LNCAP (cell line): ENCODE measurements around the gene SLC4A1AP.

Experiments
- TF ChIP-seq, protein P1 (sequence below): fragments of 450-650 bp; IDR thresholded peaks from 2 replicates; pipeline ENCODE4 v1.5.1; 2017; ENCODE audit warnings: mild to moderate bottlenecking

SLC4A1AP gene

DNA sequence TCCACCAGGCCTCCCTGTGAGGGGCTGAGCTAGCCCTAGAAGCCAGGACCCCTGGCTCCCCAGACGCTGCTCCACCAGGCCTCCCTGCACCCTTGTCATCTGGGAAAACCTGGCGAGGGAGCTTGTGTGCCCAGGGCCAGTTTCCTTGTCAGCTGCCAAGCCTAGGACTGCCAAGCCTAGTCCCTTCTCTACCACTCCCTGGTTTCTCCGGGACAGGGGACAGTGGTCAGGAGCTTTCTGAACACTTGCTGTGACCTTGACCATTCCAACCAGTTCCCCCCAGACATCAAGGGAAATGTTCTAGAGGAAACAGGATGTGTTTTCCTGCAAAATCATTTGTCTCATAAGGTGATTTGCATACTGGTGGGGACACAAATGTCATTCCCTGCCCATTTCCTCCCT, 66.6 kb downstream of the SLC4A1AP start:
- TF ChIP-seq, protein P1, sequence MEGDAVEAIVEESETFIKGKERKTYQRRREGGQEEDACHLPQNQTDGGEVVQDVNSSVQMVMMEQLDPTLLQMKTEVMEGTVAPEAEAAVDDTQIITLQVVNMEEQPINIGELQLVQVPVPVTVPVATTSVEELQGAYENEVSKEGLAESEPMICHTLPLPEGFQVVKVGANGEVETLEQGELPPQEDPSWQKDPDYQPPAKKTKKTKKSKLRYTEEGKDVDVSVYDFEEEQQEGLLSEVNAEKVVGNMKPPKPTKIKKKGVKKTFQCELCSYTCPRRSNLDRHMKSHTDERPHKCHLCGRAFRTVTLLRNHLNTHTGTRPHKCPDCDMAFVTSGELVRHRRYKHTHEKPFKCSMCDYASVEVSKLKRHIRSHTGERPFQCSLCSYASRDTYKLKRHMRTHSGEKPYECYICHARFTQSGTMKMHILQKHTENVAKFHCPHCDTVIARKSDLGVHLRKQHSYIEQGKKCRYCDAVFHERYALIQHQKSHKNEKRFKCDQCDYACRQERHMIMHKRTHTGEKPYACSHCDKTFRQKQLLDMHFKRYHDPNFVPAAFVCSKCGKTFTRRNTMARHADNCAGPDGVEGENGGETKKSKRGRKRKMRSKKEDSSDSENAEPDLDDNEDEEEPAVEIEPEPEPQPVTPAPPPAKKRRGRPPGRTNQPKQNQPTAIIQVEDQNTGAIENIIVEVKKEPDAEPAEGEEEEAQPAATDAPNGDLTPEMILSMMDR = no peak

DNA sequence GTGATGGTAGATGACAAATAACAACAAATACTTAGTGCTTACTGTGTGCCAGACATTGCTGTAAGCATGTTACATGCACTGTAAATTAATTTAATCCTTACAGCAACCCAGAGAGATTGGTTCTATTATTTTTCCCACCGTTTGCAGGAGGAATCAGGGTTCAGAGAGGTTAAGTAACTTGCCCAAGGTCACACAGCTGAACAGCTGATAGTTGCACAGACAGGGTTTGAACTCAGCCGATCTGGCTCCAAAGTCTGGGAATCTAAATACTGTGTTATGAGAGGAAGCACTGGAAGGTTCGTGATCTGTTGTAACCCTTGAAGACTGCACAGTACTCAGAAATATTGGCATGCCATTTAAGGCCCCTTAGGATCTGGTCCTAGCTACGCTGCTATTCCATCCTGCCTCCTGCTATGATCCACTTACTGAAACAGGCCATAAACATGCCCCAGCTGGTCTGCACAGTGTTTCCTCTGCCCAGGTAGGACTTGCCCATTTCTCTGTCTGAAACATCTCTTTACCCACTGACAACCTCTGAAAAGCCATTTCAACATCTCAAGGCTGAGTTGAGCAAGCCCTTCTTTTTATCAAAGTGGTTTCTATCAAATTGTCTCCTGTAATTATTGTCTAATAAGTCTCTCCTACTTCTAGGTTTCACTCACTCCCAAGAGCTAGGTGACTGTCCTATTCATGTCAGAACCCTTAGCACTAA, 67.4 kb downstream of the SLC4A1AP start:
- TF ChIP-seq, protein P1 = no peak

DNA sequence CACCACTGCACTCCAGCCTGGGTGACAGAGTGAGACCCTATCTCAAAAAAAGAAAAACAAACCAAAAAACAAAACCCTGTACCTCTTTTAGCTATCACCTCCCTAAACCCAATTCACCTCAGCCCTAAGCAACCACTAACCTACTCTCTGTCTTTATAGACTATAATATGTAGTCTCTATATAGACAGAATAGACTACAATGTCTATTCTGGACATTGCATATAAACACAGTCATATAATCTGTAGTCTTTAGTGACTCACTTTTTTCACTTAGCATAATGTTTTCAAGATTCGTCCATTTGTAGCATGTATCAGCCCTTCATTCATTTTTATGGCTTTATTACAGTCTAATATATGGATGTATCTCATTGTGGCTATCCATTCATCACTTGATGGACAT, 70.6 kb downstream of the SLC4A1AP start:
- TF ChIP-seq, protein P1 = no peak

DNA sequence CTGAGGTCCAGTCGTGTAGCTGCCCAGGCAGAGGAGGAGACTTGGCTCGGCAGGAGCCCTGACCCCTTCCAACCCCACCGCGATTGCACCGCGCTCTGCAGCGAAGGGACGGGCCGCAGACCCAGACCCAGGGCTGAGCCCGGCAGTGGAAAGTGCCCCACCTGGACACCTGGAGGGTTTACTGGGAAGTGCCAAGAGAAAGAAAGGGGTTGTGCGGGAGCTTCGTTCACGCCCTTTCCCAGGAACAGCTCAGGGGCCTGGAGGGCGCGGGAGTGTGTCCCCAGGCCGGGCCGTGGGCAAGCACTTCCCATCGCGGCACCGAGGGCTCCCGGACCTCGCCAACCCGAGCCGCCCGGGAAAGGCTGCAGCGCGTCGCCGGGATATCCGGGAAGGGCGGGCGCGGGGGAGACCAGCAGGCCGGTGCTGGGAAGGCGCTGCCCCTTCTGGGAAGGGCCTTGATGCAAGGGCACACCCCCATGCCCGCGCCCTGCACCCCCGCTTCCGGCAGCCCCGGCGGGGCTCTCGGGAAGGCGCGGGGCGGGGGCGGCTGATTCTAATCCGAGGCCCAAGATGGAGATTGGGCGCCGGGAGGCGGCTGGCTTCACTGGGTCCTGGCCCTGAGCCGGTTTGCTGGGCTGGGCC, 71.7 kb downstream of the SLC4A1AP start:
- TF ChIP-seq, protein P1 = no peak

DNA sequence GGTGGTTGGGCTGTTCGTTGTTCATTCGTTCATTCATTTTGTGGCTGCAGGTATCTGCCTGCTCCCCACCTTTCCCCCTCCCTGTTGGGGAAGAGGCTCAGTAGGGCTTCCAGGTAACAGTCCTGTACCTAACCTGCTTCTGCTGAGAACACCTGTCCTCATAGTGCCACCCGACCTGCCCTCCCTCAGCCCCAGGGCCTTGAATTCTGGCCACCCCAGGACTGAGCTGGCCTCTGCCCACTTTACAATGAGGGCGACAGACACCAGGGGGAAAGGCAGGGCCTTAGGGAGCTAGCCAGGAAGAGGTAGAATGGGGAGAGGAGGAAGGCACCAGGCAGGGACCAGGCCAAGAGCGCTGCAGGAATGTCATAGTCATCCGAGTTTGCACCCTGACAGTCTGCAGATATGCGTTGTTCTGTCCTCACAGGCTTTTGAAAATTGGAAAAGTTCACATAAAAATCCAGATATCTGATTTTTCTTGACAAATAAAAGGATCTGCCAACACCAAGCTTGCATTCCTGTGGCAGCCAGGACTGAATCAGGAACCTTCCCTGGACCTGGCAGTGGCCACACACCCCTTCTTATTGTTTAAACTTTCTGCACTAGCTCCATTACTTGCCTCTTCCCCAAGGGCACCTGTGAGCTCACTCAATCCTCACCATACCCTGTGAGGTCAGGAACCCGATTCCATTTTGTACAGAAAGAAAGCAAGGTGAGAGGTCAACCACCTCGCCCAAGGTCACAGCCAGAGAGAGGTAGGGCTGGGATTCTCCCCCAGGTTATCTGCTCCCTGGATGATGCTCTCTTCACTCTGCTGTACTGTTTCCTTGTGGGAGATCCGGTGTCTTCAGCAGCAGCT, 72.6 kb downstream of the SLC4A1AP start:
- TF ChIP-seq, protein P1 = no peak

DNA sequence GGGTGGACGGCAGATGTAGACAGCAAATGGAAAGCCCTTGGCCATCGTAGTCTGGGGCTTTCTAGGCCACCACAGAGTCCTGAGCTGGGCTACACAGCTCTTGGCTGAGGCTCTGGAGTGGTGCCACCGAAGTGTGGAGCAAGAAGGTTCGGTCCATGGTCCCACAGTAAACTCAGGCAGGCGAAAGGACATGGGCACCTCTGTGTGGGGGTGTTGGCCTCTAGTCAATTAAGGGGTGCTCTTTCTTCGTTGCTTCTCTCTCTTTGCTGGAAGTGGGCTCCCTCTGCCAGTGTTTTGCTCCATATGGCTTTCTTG, 73.2 kb downstream of the SLC4A1AP start:
- TF ChIP-seq, protein P1 = no peak

DNA sequence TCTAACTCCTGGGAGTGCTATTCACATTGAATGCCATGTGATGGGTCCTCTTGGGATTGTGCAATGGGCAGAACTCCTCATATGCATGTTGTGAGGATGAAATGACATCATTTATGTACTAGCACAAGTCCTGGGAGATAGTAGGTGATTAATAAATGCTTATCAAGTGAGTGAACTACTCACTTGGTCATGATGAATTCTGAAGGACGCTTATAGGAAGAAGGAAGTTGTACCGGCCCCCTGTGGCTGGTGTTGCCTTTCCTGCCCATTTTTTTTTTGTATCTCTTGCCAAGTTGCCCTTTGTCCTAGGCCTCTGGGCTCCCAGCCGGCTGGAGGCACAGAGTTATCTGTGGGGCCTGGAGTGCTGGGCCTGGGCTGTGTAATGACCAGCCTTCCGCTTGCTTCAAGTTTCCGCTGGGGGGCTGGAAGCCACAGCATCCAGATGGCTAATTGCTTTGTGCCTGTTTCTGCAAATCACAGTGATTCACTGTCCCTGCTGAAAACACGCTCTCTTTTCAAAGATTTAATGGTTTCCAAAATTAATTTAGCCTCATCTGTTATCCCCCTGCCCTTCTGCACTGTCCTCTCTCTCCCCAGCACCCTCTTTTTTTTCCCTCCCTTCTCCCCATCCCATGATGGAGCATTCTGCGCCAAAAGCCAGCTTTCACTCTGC, 74.1 kb downstream of the SLC4A1AP start:
- TF ChIP-seq, protein P1 = no peak
